ENCODE data around the gene ACTR10.

The ACTR10 gene

DNA sequence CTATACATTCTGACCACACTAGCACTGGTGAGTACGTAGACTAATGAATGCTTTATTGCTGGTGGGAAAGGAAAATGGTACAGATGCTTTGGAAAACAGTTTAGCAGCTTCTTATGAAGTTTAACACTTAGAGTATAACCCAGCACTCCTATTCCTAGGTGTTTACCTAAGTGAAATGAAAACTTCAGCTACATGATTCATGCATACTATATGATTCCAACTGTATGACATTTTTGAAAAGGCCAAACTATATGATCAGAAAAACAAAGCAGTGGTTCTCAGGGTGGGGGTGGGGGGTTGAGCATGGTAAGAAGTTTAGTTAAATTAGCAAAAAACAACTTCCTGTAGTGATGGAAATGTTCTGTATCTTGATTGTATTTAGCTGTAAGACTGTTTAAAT, 76.3 kb downstream of the ACTR10 start:
- H3K27ac ChIP-seq = no peak overlapping the region
- no peak overlapping the region for H3K4me3 ChIP-seq
- H3K27me3 ChIP-seq = no peaks in the 10 kb centered on the region
- TF ChIP-seq, protein P1, sequence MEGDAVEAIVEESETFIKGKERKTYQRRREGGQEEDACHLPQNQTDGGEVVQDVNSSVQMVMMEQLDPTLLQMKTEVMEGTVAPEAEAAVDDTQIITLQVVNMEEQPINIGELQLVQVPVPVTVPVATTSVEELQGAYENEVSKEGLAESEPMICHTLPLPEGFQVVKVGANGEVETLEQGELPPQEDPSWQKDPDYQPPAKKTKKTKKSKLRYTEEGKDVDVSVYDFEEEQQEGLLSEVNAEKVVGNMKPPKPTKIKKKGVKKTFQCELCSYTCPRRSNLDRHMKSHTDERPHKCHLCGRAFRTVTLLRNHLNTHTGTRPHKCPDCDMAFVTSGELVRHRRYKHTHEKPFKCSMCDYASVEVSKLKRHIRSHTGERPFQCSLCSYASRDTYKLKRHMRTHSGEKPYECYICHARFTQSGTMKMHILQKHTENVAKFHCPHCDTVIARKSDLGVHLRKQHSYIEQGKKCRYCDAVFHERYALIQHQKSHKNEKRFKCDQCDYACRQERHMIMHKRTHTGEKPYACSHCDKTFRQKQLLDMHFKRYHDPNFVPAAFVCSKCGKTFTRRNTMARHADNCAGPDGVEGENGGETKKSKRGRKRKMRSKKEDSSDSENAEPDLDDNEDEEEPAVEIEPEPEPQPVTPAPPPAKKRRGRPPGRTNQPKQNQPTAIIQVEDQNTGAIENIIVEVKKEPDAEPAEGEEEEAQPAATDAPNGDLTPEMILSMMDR (IDR thresholded peaks at IDR 0.05) = no peak
- no peaks in the 10 kb centered on the region for H3K9me3 ChIP-seq
- H3K36me3 ChIP-seq = peaks cover 26 to 56% (median 37%) of the 10 kb centered on the region in 3 donors
- no peak for DNase-seq
- intact Hi-C loops (cut with DNase I; ENCODE audit: low total_unique reads) = no loop called here
- H3K4me1 ChIP-seq = peaks cover 0 to 50% (median 4%) of the 10 kb centered on the region in 4 donors

DNA sequence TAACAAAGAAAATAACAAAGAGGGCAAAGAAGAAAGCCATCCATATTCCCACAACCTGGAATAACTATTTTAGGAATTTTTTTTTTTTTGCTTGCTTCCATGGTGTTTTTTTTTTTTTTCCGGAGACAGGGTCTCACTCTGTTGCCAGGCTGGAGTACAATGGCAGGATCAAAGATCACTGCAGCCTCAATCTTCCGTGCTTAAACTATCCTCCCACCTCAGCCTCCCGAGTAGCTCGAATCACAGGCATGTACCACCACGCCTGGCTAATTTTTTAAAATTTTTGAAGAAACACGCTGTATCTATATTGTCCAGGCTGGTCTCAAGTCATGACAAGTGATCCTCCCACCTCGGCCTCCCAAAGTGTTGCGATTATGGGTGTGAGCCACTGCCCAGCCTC, 78.2 kb downstream of the ACTR10 start:
- TF ChIP-seq, protein P1 (IDR thresholded peaks at IDR 0.05) = no peak
- no peak for DNase-seq
- H3K27me3 ChIP-seq = no peaks in the 10 kb centered on the region
- peaks cover 0 to 50% (median 11%) of the 10 kb centered on the region in 4 donors for H3K4me1 ChIP-seq
- intact Hi-C loops (cut with DNase I; ENCODE audit: low total_unique reads) = no loop called here
- H3K36me3 ChIP-seq = peaks cover 6 to 38% (median 19%) of the 10 kb centered on the region in 3 donors
- H3K4me3 ChIP-seq = no peak overlapping the region
- H3K9me3 ChIP-seq = no peaks in the 10 kb centered on the region
- no peak overlapping the region for H3K27ac ChIP-seq

DNA sequence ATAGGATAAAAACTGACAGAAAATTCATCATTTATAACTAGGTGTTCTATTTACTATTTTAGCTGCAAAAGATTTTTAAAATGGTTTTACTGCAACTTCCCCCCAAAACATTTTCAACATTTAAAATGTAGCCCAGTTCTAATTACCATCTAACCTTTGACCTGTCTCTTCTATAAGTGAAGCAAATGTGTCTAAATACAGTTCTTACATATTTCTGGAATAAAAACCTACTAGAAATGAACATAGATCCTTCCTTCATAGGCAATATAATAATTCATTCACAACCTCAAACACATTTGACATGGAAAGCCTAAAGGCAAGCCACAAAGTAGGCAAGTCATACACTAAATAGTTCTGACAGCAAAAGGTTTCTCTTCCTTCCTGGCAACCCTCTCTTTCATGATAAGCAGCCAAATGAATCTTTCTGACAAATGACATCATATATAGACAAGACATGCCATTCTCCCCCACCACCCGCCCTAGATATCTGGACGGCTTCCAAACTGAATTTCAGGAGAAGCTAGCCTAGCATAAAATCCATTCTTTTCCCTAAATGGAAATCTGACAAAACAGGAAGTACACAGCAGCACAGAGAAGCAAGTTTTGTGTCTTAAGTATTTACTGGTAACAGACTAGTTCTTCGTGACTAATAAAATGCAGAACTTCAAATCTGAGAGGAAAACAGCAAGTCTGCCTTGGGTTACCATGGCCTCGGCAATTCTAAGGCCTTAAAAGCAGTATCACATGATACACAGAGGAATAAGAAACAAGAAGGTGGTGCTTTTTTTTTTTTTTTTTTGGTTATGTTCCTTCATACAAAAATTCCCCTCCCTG, 81.2 kb downstream of the ACTR10 start:
- no peaks in the 10 kb centered on the region for H3K9me3 ChIP-seq
- peak overlapping the region; percentile 75 to 80 for H3K27ac ChIP-seq
- H3K4me3 ChIP-seq = peak overlapping the region in 1 of 2 donors; percentile 4
- H3K27me3 ChIP-seq = no peaks in the 10 kb centered on the region
- DNase-seq = no peak
- intact Hi-C loops (cut with DNase I; ENCODE audit: low total_unique reads) = no loop called here
- peaks cover 0 to 38% (median 13%) of the 10 kb centered on the region in 4 donors for H3K4me1 ChIP-seq
- H3K36me3 ChIP-seq = peaks cover 5 to 40% (median 29%) of the 10 kb centered on the region in 3 donors
- TF ChIP-seq, protein P1 (IDR thresholded peaks at IDR 0.05) = no peak

DNA sequence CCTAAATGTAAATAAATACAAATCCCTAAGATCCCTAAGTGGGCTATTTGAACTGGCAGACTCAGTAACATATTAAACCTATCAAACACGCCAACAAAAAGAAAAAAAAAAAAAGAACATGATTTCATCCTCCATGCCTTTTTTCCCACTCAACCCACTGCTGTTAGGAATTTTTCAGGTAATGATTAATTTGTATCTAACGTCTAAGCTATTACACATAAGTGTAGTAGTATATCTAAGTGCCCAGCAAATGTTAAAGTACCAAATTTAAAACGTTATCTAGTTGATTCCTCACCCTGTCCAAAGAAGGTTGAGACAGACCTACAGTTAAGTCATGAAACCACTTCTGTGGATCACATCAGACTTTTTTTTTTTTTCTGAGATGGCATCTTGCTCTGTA, 82.0 kb downstream of the ACTR10 start:
- H3K27me3 ChIP-seq = no peaks in the 10 kb centered on the region
- H3K4me1 ChIP-seq = peaks cover 0 to 38% (median 13%) of the 10 kb centered on the region in 4 donors
- H3K27ac ChIP-seq = peak overlapping the region; percentile 75 to 80
- H3K4me3 ChIP-seq = no peak overlapping the region
- H3K36me3 ChIP-seq = peaks cover 5 to 45% (median 36%) of the 10 kb centered on the region in 3 donors
- no peaks in the 10 kb centered on the region for H3K9me3 ChIP-seq
- intact Hi-C loops (cut with DNase I; ENCODE audit: low total_unique reads) = no loop called here
- DNase-seq = no peak
- TF ChIP-seq, protein P1 (IDR thresholded peaks at IDR 0.05) = no peak

DNA sequence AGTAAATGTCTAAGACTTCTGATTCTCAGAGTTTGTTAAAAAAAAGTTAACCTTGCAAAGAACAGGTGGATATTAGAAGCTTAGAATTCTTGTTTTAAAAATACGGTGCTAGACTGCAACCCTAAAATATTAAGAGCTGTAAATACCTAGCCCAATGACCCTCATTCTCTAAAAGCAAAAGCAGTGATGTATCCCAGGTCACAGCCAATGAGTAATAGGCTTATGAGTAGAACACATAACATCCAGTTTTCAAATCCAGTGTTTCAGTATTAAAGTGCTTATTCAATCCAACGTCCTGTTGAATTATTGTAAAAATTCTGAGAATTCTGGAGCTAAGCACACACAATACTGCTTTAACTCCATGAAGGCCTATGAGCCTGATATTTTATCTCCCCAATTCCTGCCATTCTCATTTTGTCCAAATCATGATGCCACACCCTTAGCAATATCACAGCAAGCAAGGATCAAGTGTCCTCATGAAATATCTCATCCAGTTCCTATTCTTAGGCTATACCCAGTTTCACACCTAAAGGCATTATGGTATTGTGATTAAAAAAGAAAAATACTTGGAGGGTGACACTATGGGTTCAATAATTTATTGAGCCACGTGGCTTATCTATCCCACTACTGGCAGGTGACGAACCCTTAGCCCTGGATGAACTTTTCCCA, 83.1 kb downstream of the ACTR10 start:
- peaks cover 0 to 48% (median 16%) of the 10 kb centered on the region in 4 donors for H3K4me1 ChIP-seq

More for the DNA sequence above, 83.1 kb downstream of the ACTR10 start:
- Histone ChIP-seq H3K4me3 (no peak overlapping the region), H3K27ac (peak overlapping the region in 1 of 2 donors; percentile 80), H3K9me3 (no peaks in the 10 kb centered on the region), H3K27me3 (no peaks in the 10 kb centered on the region), H3K36me3 (peaks cover 6 to 42% (median 36%) of the 10 kb centered on the region in 3 donors)
- TF ChIP-seq, protein P1 (IDR thresholded peaks at IDR 0.05) = no peak
- intact Hi-C loops (cut with DNase I; ENCODE audit: low total_unique reads) = no loop called here
- no peak for DNase-seq

Measured in tibial artery (tissue), 4 donors.